Measurements from ENCODE around the gene CLCN7. TPM values are rescaled to one million over a fixed set of nuclear protein-coding genes. Genes with fewer than 3 reads are reported as not detected.

The CLCN7 gene
- total and polyA plus RNA-seq, 4 donors: 61.1 to 119 (median 88.0) TPM

- Histone ChIP-seq H3K4me3 (no peak overlapping the region), H3K27ac (ENCODE audit: low read depth in 1 of 2, low read length in 1 of 2) (no peak overlapping the region), H3K4me1 (ENCODE audit: control insufficient read depth in 5 of 5, insufficient read depth in 5 of 5, low read length in 5 of 5) (peaks cover 0 to 35% (median 0%) of the 10 kb centered on the region in 5 donors), H3K36me3 (ENCODE audit: control insufficient read depth in 4 of 4, insufficient read depth in 4 of 4, low read length in 4 of 4) (no peaks in the 10 kb centered on the region), H3K9me3 (ENCODE audit: control insufficient read depth in 4 of 4, insufficient read depth in 3 of 4, low read length in 3 of 4) (no peaks in the 10 kb centered on the region), H3K27me3 (ENCODE audit: control insufficient read depth in 3 of 3, insufficient read depth in 3 of 3, low read length in 2 of 3) (no peaks in the 10 kb centered on the region), H3K9ac (ENCODE audit: insufficient read depth in 1 of 2, low read length in 2 of 2) (no peak overlapping the region)
- 79 to 92% methylated on average over 11 of the region's 11 CpGs for WGBS, 2 donors
- DNase-seq: peak in 1 of 3 donors; percentile 11
- no peak for ATAC-seq (ENCODE audit: insufficient read depth, low FRiP score)
- no peak for TF ChIP-seq CTCF (IDR thresholded peaks at IDR 0.05; ENCODE audit: control extremely low read depth, extremely low read depth)
Measured at GRCh38 chr16:1429012-1429411, 45.8 kb downstream of the CLCN7 start.

- H3K36me3 ChIP-seq (ENCODE audit: control insufficient read depth in 4 of 4, insufficient read depth in 4 of 4, low read length in 4 of 4): no peaks in the 10 kb centered on the region
- no peaks in the 10 kb centered on the region for H3K9me3 ChIP-seq (ENCODE audit: control insufficient read depth in 4 of 4, insufficient read depth in 3 of 4, low read length in 3 of 4)
- H3K27ac ChIP-seq (ENCODE audit: low read depth in 1 of 2, low read length in 1 of 2): no peak overlapping the region
- peaks cover 0 to 32% (median 0%) of the 10 kb centered on the region in 5 donors for H3K4me1 ChIP-seq (ENCODE audit: control insufficient read depth in 5 of 5, insufficient read depth in 5 of 5, low read length in 5 of 5)
- ATAC-seq (ENCODE audit: insufficient read depth, low FRiP score) (no peak), DNase-seq (peak in 2 of 3 donors; percentile 31 to 40)
- 27 to 32% methylated on average over 20 to 21 of the region's 21 CpGs for WGBS, 2 donors
- H3K4me3 ChIP-seq: no peak overlapping the region
- H3K27me3 ChIP-seq (ENCODE audit: control insufficient read depth in 3 of 3, insufficient read depth in 3 of 3, low read length in 2 of 3): no peaks in the 10 kb centered on the region
- no peak for TF ChIP-seq CTCF (IDR thresholded peaks at IDR 0.05; ENCODE audit: control extremely low read depth, extremely low read depth)
- H3K9ac ChIP-seq (ENCODE audit: insufficient read depth in 1 of 2, low read length in 2 of 2): no peak overlapping the region
Measured at GRCh38 chr16:1428511-1428910, 46.3 kb downstream of the CLCN7 start.

GRCh38 chr16:1427473-1428461 is 47.1 kb downstream of the CLCN7 start:
- DNase-seq (peak in 1 of 3 donors; percentile 11), ATAC-seq (ENCODE audit: insufficient read depth, low FRiP score) (no peak)
- no peak overlapping the region for H3K9ac ChIP-seq (ENCODE audit: insufficient read depth in 1 of 2, low read length in 2 of 2)
- no peak overlapping the region for H3K27ac ChIP-seq (ENCODE audit: low read depth in 1 of 2, low read length in 1 of 2)
- H3K27me3 ChIP-seq (ENCODE audit: control insufficient read depth in 3 of 3, insufficient read depth in 3 of 3, low read length in 2 of 3): no peaks in the 10 kb centered on the region
- no peak overlapping the region for H3K4me3 ChIP-seq
- H3K4me1 ChIP-seq (ENCODE audit: control insufficient read depth in 5 of 5, insufficient read depth in 5 of 5, low read length in 5 of 5): peaks cover 0 to 25% (median 0%) of the 10 kb centered on the region in 5 donors
- no peaks in the 10 kb centered on the region for H3K9me3 ChIP-seq (ENCODE audit: control insufficient read depth in 4 of 4, insufficient read depth in 3 of 4, low read length in 3 of 4)
- WGBS, 2 donors: 84 to 87% methylated on average over 49 to 53 of the region's 53 CpGs
- H3K36me3 ChIP-seq (ENCODE audit: control insufficient read depth in 4 of 4, insufficient read depth in 4 of 4, low read length in 4 of 4): no peaks in the 10 kb centered on the region
- TF ChIP-seq CTCF (IDR thresholded peaks at IDR 0.05; ENCODE audit: control extremely low read depth, extremely low read depth): no peak

Data from lung (tissue), 12 donors.